IMR-90 (cell line): Measurements from ENCODE around the gene CSH1.

Source experiments
- CTCF ChIP-seq: conservative IDR thresholded peaks from 2 replicates; pipeline ENCODE4 v1.5.1; 2012; ENCODE audit warnings: mild to moderate bottlenecking, low read depth, low read length, improper control_type of control experiment
- MXI1 ChIP-seq: IDR thresholded peaks from 2 replicates; pipeline ENCODE4 v1.6.1; 2012; ENCODE audit warnings: low read depth, mild to moderate bottlenecking, low read length, moderate library complexity, borderline replicate concordance
- POLR2A ChIP-seq: IDR thresholded peaks from 2 replicates; pipeline ENCODE4 v1.6.1; 2012; ENCODE audit warnings: mild to moderate bottlenecking, low read depth, low read length
- RAD21 ChIP-seq: IDR thresholded peaks from 2 replicates; pipeline ENCODE4 v1.6.1; 2012; ENCODE audit warnings: low read length, improper control_type of control experiment
- RFX5 ChIP-seq: IDR thresholded peaks from 2 replicates; pipeline ENCODE4 v1.8.0; 2012; ENCODE audit warnings: low read depth, mild to moderate bottlenecking, low read length, moderate library complexity
- SMC3 ChIP-seq: fragments of 150-350 bp; IDR thresholded peaks from 2 replicates; pipeline ENCODE4 v1.6.1; 2016; ENCODE audit warnings: low read depth, mild to moderate bottlenecking, antibody characterized with exemption, low read length, moderate library complexity

- TF ChIP-seq CTCF (no peak), RFX5 (no peak), RAD21 (no peak), MXI1 (no peak), SMC3 (no peak), POLR2A (no peak)
These were observed 15.7 kb downstream of the CSH1 start for GRCh38 chr17:63880706-63881105.
